ENCODE measurements around the gene GGPS1.
"Not testable (repeated sequence)": the region's sequence is repeated elsewhere in the genome, so short reads cannot be mapped to it uniquely, and the experiment has no call there.

Gene GGPS1

DNA sequence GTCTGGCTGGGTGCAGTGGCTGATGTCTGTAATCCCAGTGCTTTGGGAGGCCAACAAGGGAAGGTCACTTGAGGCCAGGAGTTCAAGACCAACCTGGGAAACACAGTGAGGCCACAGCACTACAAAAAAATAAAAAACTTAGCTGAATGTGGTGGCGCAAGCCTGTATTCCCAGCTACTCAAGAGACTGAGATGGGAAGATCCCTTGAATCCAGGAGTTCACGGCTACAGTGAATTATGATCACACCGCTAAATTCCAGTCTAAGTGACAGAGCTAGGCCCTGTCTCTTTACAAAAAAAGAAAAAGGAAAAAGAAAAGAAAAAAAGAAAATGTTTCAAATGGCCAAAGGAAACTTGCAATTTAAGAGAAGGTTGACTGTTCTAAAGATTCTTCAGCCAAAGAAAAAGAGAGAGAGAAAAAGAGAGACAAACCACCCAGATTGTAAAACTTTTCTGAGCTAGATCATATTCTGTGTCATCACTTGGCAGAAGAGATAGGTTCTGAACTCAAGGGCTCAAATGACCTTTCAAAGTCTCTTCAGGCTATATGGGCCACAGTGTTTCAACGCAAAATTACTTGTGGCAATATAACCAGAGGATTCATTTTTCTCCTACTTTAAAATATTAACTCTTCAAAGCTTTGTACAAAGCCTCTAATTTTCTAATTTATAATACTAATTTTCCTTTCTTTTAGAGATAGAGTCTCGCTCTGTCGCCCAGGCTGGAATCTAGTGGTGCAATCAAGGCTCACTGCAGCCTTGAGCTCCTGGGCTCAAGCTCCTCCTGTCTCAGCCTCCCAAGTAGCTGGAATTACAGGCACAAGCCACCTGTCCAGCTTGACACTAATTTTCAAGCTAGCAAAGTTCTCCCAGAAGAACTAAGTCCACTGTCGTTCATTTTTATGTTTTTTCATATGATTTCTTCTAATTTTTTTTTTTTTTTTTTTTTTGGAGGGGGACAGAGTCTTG is 20.9 kb upstream of the GGPS1 start:
- DNase-seq = no peak

DNA sequence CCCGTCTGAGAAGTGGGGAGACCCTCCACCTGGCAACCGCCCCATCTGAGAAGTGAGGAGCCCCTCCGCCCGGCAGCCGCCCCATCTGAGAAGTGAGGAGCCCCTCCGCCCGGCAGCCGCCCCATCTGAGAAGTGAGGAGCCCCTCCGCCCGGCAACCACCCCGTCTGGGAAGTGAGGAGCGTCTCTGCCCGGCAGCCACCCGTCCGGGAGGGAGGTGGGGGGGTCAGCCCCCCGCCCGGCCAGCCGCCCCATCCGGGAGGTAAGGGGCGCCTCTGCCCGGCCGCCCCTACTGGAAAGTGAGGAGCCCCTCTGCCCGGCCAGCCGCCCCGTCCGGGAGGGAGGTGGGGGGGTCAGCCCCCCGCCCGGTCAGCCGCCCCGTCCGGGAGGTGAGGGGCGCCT is 19.2 kb upstream of the GGPS1 start:
- not testable (repeated sequence) for DNase-seq

DNA sequence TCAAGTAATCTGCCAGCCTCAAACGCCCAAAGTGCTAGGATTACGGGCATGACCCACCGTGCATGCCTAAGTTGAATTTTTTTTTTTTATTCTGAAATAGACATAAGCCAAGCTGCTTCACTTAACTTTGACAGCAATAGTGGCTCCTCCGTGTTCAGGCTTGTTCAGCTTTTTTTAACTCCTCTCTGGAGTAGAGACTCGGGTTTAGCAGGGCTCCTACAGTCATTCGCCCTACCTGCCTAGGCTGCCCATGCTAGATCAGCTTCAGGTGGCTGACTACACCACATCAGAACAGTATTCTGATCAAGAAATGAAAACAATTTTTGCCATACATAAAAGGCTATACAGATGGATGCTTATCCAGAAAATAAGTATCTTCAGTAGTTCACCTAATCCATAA is 15.1 kb upstream of the GGPS1 start:
- DNase-seq = no peak

DNA sequence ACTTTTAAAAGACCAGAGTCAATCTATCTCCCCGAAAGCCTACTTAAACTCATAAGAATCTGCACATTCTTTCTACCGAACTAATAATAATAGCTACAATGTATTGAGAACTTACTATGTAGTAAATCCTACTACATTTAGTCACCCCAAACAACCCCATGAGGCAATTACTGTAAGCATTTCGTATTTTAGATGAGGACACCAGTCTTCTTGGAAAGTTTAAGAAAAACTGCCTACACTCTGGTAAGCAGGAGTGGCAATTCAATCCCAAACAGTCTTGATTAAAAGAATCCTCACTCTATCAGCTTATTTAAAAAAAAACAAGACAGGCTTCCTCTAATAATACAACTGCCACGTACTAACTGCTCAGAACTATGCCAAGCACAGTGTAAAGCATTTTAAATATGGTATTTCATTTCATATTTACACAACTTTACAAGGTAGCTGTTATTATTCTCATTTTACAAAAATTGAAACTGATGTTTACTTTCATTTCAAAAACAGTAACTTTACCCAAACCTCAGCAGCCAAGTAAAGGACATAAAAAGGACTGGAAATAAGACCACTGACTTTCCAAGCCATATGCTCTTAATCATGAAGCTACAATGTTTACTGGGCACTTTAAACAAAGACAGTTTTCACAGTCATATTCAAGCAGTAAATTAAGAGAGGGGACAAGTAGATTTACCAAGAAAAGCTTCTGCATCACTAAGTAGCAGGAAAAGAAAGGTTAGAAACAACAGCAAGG is 14.3 kb upstream of the GGPS1 start:
- no peak for DNase-seq

GRCh38 chr1:235315173-235315572 is 13.2 kb upstream of the GGPS1 start:
- no peak for DNase-seq

DNA sequence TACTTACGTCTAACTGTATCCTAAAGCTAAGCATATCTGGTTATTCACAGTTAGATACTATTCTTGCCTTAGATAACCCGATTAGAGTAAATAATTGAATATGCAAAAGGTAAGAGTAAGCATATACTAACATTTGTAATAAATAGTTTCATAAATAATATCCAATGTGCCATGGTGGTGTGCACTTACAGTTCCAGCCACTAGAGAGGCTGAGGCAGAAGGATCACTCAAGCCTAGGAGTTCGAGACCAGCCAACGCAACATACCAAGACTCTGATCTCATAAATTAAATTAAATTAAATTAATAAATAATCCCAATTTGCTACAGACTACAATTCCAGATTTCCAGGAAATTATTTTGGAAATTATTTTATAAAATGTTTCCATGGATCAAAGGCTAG is 12.6 kb upstream of the GGPS1 start:
- no peak for DNase-seq

DNA sequence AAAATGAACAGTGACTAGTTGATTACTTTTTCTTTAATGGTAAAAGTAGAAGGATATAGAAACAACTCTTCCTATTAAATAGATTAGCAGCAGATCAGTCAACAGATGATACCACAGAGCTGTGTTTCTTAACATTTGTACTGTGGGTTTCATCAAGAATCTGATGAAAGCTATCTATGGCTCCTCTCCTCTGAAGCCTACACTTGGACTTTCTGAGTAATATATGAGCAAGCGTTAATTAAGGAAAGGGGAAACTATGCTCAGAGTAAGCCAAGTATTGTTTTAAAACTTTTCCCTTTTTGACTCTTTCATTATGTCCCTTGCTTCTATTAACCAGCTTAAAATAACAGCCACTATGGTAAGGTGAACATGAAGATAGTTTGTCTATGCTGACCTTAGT is 11.2 kb upstream of the GGPS1 start:
- peak; percentile 60 for DNase-seq

DNA sequence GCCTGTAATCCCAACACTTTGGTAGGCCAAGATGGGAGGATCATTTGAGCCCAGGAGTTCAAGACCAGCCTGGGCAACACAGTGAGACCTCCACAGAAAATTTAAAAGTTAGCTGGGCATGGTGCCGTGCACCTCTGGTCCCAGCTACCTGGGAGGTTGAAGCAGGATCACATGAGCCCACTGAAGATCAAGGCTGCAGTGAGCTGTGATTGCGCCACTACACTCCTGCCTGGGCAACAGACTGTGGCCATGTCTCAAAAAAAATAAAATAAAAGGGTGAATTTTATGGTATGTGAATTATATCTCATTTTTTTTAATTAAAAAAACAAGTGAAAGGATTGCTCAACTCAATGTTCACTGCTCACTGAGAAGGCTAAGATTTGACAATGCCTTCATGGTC is 9.1 kb upstream of the GGPS1 start:
- no peak for DNase-seq

DNA sequence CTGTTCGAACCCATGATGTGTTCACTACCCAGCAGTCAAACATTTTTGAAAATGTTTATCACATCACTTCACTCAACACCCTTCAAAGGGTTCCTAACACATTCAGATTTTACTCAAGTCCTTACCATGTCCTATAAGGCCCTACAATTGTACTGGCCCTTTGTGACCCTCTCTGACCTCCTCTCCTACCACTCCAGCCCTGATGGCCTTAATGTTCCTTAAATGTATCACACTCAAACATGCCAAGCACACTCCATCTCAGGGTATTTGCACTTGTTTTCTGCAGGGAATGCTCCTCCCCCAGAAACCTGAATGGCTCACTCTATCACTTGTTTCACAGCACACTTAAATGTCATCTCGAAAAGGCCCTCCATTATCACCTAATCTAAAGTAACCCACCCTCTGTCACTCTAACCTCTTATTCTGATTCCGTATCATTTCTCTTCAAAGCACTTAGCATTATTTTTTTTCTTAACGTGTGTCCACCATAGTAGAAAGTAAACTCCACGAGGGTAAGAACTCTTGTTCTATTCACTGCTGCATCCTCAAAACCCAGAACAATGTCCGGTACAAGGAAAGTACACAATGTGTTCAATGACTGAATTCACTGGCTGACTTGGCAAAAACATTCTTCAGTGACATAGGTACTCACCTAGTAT is 7.7 kb upstream of the GGPS1 start:
- no peak for DNase-seq

- no peak for DNase-seq
Measured at GRCh38 chr1:235324296-235324695, 4.1 kb upstream of the GGPS1 start.

- peak; percentile 22 for DNase-seq
Measured at GRCh38 chr1:235325139-235325538, 3.2 kb upstream of the GGPS1 start.

- DNase-seq = no peak
Measured at GRCh38 chr1:235325854-235326253, 2.5 kb upstream of the GGPS1 start.

- DNase-seq = peak; percentile 53
Measured at GRCh38 chr1:235326719-235327558, 1.4 kb upstream of the GGPS1 start.

- no peak for DNase-seq
Measured at GRCh38 chr1:235327559-235328270, 655 bp upstream of the GGPS1 start, which contains the start of gene ARID4B. Gene ARID4B, minus strand, starts transcription at chr1:235328179. Its CDS starts 1,260 bp downstream, at chr1:235326919.

DNA sequence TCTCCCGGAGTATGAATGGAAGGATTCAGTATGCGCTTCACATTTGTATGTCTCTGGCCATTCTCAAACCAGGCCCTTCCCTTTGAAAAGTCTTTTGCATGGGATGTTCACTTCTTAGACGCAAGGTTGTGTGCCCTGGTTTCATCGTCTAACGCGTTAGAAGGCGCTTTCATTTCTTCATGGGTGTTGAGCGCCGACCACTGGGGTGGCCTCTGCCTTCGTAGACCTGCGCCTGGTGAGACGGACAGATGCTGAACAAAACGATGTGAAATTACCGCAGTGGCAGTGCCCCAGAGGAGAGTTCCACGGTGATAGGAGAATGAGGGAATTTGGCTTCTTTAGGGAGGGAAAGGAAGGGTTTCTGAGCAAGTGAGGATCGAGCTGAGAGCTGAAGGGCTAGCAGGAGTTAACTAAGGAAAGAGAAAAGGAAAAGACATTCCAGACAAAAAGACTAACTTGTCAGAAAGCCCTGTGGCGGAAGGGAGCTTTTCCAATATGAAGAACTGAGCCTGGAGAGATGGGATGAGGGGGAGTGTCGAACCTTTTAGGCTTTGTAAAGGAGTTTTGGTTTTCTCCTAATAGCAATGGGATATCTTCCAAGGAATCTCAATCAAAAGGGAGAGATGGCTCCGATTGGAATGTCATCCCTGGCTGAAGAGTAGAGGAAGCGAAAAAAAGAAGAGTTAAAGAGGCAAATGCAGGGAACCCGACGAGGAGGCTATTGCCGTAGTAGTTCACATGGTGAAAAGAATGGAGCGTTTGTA is 951 bp downstream of the GGPS1 start:
- peak; percentile 70 for DNase-seq

GRCh38 chr1:235330918-235331285 is 2.5 kb downstream of the GGPS1 start:
- no peak for DNase-seq

DNA sequence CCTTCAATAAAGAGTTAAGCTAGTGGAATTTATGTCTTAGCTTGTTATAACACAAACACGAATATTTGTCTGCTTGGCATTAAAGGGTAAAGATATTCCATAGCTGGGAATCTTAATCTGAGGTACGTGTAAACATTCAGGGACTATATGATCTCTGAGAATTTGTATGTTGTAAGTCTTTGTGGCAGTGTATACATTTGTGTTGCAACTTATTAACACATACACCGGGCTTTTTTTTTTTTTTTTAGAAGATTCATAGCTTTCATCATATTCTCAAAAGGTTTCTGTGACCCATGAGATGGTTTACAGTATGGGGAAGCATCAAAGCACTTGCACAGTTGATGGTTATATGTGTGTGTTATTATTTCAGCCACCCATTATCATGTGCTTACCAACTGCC is 3.0 kb downstream of the GGPS1 start:
- peak; percentile 60 for DNase-seq

DNA sequence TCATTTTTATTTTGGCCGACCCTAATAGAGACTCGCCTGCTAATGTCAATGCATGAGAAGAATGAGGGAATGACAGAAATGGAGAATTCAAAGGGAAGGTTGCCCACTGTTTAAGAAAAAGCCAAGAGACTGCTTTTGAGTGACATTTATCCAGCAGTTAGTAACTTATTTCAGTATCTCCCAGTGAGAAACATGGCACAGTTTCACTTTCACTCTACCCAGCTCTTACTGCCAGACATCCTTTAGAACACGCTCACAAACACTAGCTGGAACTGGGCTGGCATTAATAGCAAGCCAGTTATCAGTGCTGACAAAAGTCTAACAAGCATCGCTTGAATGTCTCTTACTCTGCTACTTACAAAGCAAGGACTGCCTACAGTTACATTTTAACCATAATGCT is 8.5 kb downstream of the GGPS1 start:
- no peak for DNase-seq

- no peak for DNase-seq
Measured at GRCh38 chr1:235339746-235340145, 11.4 kb downstream of the GGPS1 start.

- DNase-seq = no peak
Measured at GRCh38 chr1:235341334-235341733, 13.0 kb downstream of the GGPS1 start.

DNA sequence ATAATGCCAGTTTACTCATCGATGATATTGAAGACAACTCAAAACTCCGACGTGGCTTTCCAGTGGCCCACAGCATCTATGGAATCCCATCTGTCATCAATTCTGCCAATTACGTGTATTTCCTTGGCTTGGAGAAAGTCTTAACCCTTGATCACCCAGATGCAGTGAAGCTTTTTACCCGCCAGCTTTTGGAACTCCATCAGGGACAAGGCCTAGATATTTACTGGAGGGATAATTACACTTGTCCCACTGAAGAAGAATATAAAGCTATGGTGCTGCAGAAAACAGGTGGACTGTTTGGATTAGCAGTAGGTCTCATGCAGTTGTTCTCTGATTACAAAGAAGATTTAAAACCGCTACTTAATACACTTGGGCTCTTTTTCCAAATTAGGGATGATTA is 13.7 kb downstream of the GGPS1 start:
- no peak for DNase-seq
